ENCODE results near the gene FCHO2. TPM values are rescaled to one million over a fixed set of nuclear protein-coding genes. Genes with fewer than 3 reads are reported as not detected.
"Not testable (repeated sequence)": the region's sequence is repeated elsewhere in the genome, so short reads cannot be mapped to it uniquely, and the experiment has no call there.

The FCHO2 gene
- total RNA-seq, 4 donors from 2014 or later: 24.9 to 37.5 (median 30.7) TPM

- WGBS, 2 donors: 74 to 93% methylated on average over 2 of the region's 2 CpGs
- DNase-seq (ENCODE audit: low spot score in 2 of 2): no peak
- H3K9me3 ChIP-seq: no peaks in the 10 kb centered on the region
- no peaks in the 10 kb centered on the region for H3K4me1 ChIP-seq
- no peak for TF ChIP-seq EP300 (IDR thresholded peaks at IDR 0.05)
- TF ChIP-seq CTCF (IDR thresholded peaks at IDR 0.05): no peak
- TF ChIP-seq POLR2A (IDR thresholded peaks at IDR 0.05): no peak
- no peaks in the 10 kb centered on the region for H3K27me3 ChIP-seq
- H3K4me3 ChIP-seq: no peak overlapping the region
- no peak overlapping the region for H3K27ac ChIP-seq
- no peaks in the 10 kb centered on the region for H3K36me3 ChIP-seq
These were observed 34.0 kb upstream of the FCHO2 start for GRCh38 chr5:72921886-72922285.

GRCh38 chr5:72922422-72922821, 33.4 kb upstream of the FCHO2 start:
- DNase-seq (ENCODE audit: low spot score in 2 of 2): no peak
- Histone ChIP-seq H3K27me3 (no peaks in the 10 kb centered on the region), H3K4me3 (no peak overlapping the region), H3K36me3 (no peaks in the 10 kb centered on the region), H3K4me1 (no peaks in the 10 kb centered on the region), H3K27ac (no peak overlapping the region), H3K9me3 (no peaks in the 10 kb centered on the region)
- no peak for TF ChIP-seq POLR2A (IDR thresholded peaks at IDR 0.05)
- TF ChIP-seq EP300 (IDR thresholded peaks at IDR 0.05): peak in 1 of 2 donors; percentile 32
- TF ChIP-seq CTCF (IDR thresholded peaks at IDR 0.05): no peak
- 77 to 93% methylated on average over 1 of the region's 1 CpG for WGBS, 2 donors

GRCh38 chr5:72925336-72926010, 30.4 kb upstream of the FCHO2 start:
- no peak overlapping the region for H3K4me3 ChIP-seq
- no peak overlapping the region for H3K27ac ChIP-seq
- H3K4me1 ChIP-seq: no peaks in the 10 kb centered on the region
- H3K9me3 ChIP-seq: no peaks in the 10 kb centered on the region
- TF ChIP-seq CTCF (IDR thresholded peaks at IDR 0.05): no peak
- no peak for TF ChIP-seq POLR2A (IDR thresholded peaks at IDR 0.05)
- TF ChIP-seq EP300 (IDR thresholded peaks at IDR 0.05): no peak
- H3K27me3 ChIP-seq: no peaks in the 10 kb centered on the region
- DNase-seq (ENCODE audit: low spot score in 2 of 2): no peak
- WGBS, 2 donors: 93 to 97% methylated on average over 29 to 33 of the region's 33 CpGs
- no peaks in the 10 kb centered on the region for H3K36me3 ChIP-seq

GRCh38 chr5:72932686-72933085, 23.2 kb upstream of the FCHO2 start:
- not testable (repeated sequence) for H3K4me3 ChIP-seq; H3K9me3 ChIP-seq; H3K4me1 ChIP-seq; DNase-seq (ENCODE audit: low spot score in 2 of 2); H3K27me3 ChIP-seq; H3K36me3 ChIP-seq; H3K27ac ChIP-seq
- 93 to 100% methylated on average over 2 of the region's 2 CpGs for WGBS, 2 donors

- not testable (repeated sequence) for H3K4me3 ChIP-seq; H3K36me3 ChIP-seq; H3K9me3 ChIP-seq; H3K27ac ChIP-seq; H3K27me3 ChIP-seq; DNase-seq (ENCODE audit: low spot score in 2 of 2)
- peaks cover 0 to 13% (median 6%) of the 10 kb centered on the region in 4 donors for H3K4me1 ChIP-seq
- WGBS, 2 donors: 93 to 98% methylated on average over 22 to 26 of the region's 32 CpGs
These were observed 20.7 kb upstream of the FCHO2 start for GRCh38 chr5:72934953-72935725.

GRCh38 chr5:72936893-72937292, 18.9 kb upstream of the FCHO2 start:
- H3K4me3 ChIP-seq: no peak overlapping the region
- no peak for TF ChIP-seq POLR2A (IDR thresholded peaks at IDR 0.05)
- no peak for TF ChIP-seq CTCF (IDR thresholded peaks at IDR 0.05)
- no peak for TF ChIP-seq EP300 (IDR thresholded peaks at IDR 0.05)
- DNase-seq (ENCODE audit: low spot score in 2 of 2): no peak
- H3K27me3 ChIP-seq: no peaks in the 10 kb centered on the region
- 92 to 97% methylated on average over 4 of the region's 4 CpGs for WGBS, 2 donors
- peaks cover 0 to 9% (median 0%) of the 10 kb centered on the region in 4 donors for H3K9me3 ChIP-seq
- no peak overlapping the region for H3K27ac ChIP-seq
- peaks cover 0 to 13% (median 6%) of the 10 kb centered on the region in 4 donors for H3K4me1 ChIP-seq
- peaks cover 0 to 6% (median 0%) of the 10 kb centered on the region in 3 donors for H3K36me3 ChIP-seq

All from tibial nerve (tissue), 4 donors.